Naive B cell (primary cell): Measurements from ENCODE around the gene GATB. TPM values are rescaled to one million over a fixed set of nuclear protein-coding genes. Genes with fewer than 3 reads are reported as not detected.

Experiments used
- ATAC-seq, 2 donors: fragments of 150-1000 bp; cut with Tn5 transposase; 2 replicates each; pipeline ENCODE4 v1.10.0; 2021; ENCODE audit warnings: low read depth in 2 of 2, mild to moderate bottlenecking in 2 of 2, moderate library complexity in 2 of 2
- DNase-seq: peaks from one replicate; pipeline ENCODE4 v3.0.0; 2022
- H3K27ac Mint-ChIP-seq, 6 donors: one replicate each; pipeline ENCODE4 v1.8.0; 2020 to 2022; ENCODE audit warnings: mild to moderate bottlenecking in 6 of 6, mixed read lengths in 6 of 6, moderate library complexity in 5 of 6, inconsistent platforms in 2 of 6
- H3K27me3 Mint-ChIP-seq, 3 donors: one replicate each; pipeline ENCODE4 v1.8.0; 2021 to 2022; ENCODE audit warnings: mixed read lengths in 3 of 3, mild to moderate bottlenecking in 1 of 3
- H3K36me3 Mint-ChIP-seq, 2 donors: one replicate each; pipeline ENCODE4 v1.8.0; 2020 to 2022; ENCODE audit warnings: mixed read lengths in 2 of 2, inconsistent platforms in 1 of 2, mild to moderate bottlenecking in 1 of 2
- H3K4me1 Mint-ChIP-seq, 3 donors: one replicate each; pipeline ENCODE4 v1.8.0; 2020 to 2022; ENCODE audit warnings: mixed read lengths in 3 of 3, inconsistent platforms in 1 of 3, mild to moderate bottlenecking in 1 of 3, moderate library complexity in 1 of 3
- H3K4me3 Mint-ChIP-seq, 8 donors: one replicate each; pipeline ENCODE4 v1.8.0; 2020 to 2022; ENCODE audit warnings: mild to moderate bottlenecking in 8 of 8, mixed read lengths in 8 of 8, moderate library complexity in 8 of 8, inconsistent platforms in 2 of 8
- H3K9me3 Mint-ChIP-seq, 7 donors: one replicate each; pipeline ENCODE4 v1.8.0; 2020 to 2022; ENCODE audit warnings: mixed read lengths in 7 of 7, mild to moderate bottlenecking in 5 of 7, inconsistent platforms in 2 of 7, moderate library complexity in 1 of 7
- polyA plus RNA-seq, 6 donors: library from polyadenylated mRNA; unstranded; fragments of 300-500 nt; fragmentation: Illumina TruSeq; gene quantifications; one replicate each; pipeline ENCODE4 v1.2.3, GENCODE V29; 2021; ENCODE audit warnings: low read depth in 6 of 6

GATB gene
- polyA plus RNA-seq = 10 to 100 TPM in 5 of 6 donors, 1 to 10 TPM in 1; 5.6 to 17.9 (median 14.3) TPM

- H3K27me3 Mint-ChIP-seq = peaks cover 0 to 16% (median 14%) of the 10 kb centered on the region in 3 donors
- H3K9me3 Mint-ChIP-seq = no peaks in the 10 kb centered on the region
- peak within 1 kb of the TSS; percentile 89 to 100 (median 99) for H3K4me3 Mint-ChIP-seq
- H3K4me1 Mint-ChIP-seq = peaks cover 9 to 19% (median 14%) of the 10 kb centered on the region in 3 donors
- DNase-seq (peak; percentile 92), ATAC-seq (peak; percentile 97 to 98)
- H3K27ac Mint-ChIP-seq = peak within 1 kb of the TSS; percentile 91 to 99 (median 98)
- peaks cover 8 to 11% of the 10 kb centered on the region in 2 donors for H3K36me3 Mint-ChIP-seq
These were observed at the start of gene GATB for GRCh38 chr4:151760712-151761661. Gene GATB (minus strand): TSS chr4:151761007. CDS start chr4:151760982, 25 bp downstream.

GRCh38 chr4:151810476-151810875, 49.7 kb upstream of the GATB start:
- no peaks in the 10 kb centered on the region for H3K27me3 Mint-ChIP-seq
- ATAC-seq (no peak), DNase-seq (no peak)
- no peaks in the 10 kb centered on the region for H3K9me3 Mint-ChIP-seq
- peak overlapping the region in 1 of 6 donors; percentile 29 for H3K27ac Mint-ChIP-seq
- no peaks in the 10 kb centered on the region for H3K4me1 Mint-ChIP-seq
- H3K36me3 Mint-ChIP-seq = no peaks in the 10 kb centered on the region
- no peak overlapping the region for H3K4me3 Mint-ChIP-seq

GRCh38 chr4:151809716-151810115, 48.9 kb upstream of the GATB start:
- Mint-ChIP-seq H3K27me3 (no peaks in the 10 kb centered on the region), H3K9me3 (no peaks in the 10 kb centered on the region), H3K27ac (no peak overlapping the region), H3K36me3 (no peaks in the 10 kb centered on the region), H3K4me3 (no peak overlapping the region), H3K4me1 (no peaks in the 10 kb centered on the region)
- DNase-seq = no peak
- no peak for ATAC-seq

DNA sequence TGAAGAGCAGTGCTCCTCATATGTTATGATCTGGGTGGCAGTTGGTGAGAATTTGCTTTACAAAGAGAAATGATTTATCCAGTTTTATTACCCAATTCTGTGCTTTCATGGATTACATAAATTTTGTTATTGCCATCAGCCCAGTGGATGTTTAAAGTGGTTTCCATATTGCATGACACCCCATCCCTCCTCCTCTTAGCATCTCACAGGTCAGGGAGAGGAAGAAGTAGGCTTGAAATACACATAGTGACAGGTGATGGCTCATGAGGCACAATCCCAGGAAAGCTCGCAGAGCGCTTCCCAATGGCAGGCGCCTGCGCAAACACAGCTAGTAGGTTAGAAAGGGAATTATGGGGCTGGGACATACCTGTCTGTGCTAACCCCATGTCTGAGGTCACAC, 47.7 kb upstream of the GATB start:
- Mint-ChIP-seq H3K4me1 (no peaks in the 10 kb centered on the region), H3K27ac (no peak overlapping the region), H3K36me3 (no peaks in the 10 kb centered on the region), H3K9me3 (no peaks in the 10 kb centered on the region), H3K4me3 (no peak overlapping the region), H3K27me3 (no peaks in the 10 kb centered on the region)
- ATAC-seq = no peak
- no peak for DNase-seq

GRCh38 chr4:151808120-151808529, 47.3 kb upstream of the GATB start:
- H3K9me3 Mint-ChIP-seq = no peaks in the 10 kb centered on the region
- no peaks in the 10 kb centered on the region for H3K27me3 Mint-ChIP-seq
- H3K27ac Mint-ChIP-seq = no peak overlapping the region
- H3K4me1 Mint-ChIP-seq = no peaks in the 10 kb centered on the region
- ATAC-seq (no peak), DNase-seq (no peak)
- H3K4me3 Mint-ChIP-seq = no peak overlapping the region
- H3K36me3 Mint-ChIP-seq = no peaks in the 10 kb centered on the region

- ATAC-seq (no peak), DNase-seq (no peak)
- Mint-ChIP-seq H3K4me3 (no peak overlapping the region), H3K27me3 (no peaks in the 10 kb centered on the region), H3K36me3 (no peaks in the 10 kb centered on the region), H3K4me1 (no peaks in the 10 kb centered on the region), H3K27ac (no peak overlapping the region), H3K9me3 (no peaks in the 10 kb centered on the region)
These were observed 46.4 kb upstream of the GATB start for GRCh38 chr4:151807220-151807619.

- Mint-ChIP-seq H3K36me3 (no peaks in the 10 kb centered on the region), H3K4me3 (no peak overlapping the region), H3K9me3 (no peaks in the 10 kb centered on the region), H3K27me3 (no peaks in the 10 kb centered on the region), H3K4me1 (no peaks in the 10 kb centered on the region), H3K27ac (peak overlapping the region in 1 of 6 donors; percentile 3)
- ATAC-seq = no peak
- DNase-seq = no peak
These were observed 45.7 kb upstream of the GATB start for GRCh38 chr4:151806511-151806927.

- ATAC-seq = no peak
- no peak overlapping the region for H3K4me3 Mint-ChIP-seq
- H3K27ac Mint-ChIP-seq = no peak overlapping the region
- no peak for DNase-seq
- no peaks in the 10 kb centered on the region for H3K9me3 Mint-ChIP-seq
- H3K27me3 Mint-ChIP-seq = no peaks in the 10 kb centered on the region
- H3K36me3 Mint-ChIP-seq = no peaks in the 10 kb centered on the region
- H3K4me1 Mint-ChIP-seq = no peaks in the 10 kb centered on the region
These were observed 44.0 kb upstream of the GATB start for GRCh38 chr4:151804821-151805220.

GRCh38 chr4:151804086-151804630, 43.4 kb upstream of the GATB start:
- DNase-seq = no peak
- no peaks in the 10 kb centered on the region for H3K9me3 Mint-ChIP-seq
- ATAC-seq = no peak
- no peaks in the 10 kb centered on the region for H3K36me3 Mint-ChIP-seq
- no peak overlapping the region for H3K4me3 Mint-ChIP-seq
- no peak overlapping the region for H3K27ac Mint-ChIP-seq
- no peaks in the 10 kb centered on the region for H3K27me3 Mint-ChIP-seq
- H3K4me1 Mint-ChIP-seq = no peaks in the 10 kb centered on the region

DNA sequence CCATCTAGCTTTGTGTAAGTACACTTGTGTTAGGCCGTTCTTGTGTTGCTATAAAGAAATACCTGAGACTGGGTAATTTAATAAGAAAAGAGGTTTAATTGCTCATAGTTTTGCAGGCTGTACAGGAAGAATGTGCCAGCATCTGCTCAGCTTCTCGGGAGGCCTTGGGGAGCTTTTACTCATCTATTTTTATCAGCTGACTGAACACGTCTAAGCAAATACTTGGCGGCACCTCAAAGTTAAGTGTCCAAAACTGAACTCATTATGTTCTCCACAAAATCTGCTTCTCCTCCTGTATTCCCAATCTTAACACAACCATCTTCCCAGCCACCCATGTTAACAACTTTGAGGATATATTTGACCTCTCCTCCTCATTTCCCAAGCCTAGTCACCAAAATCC, 42.4 kb upstream of the GATB start:
- no peak for ATAC-seq
- no peaks in the 10 kb centered on the region for H3K4me1 Mint-ChIP-seq
- H3K27me3 Mint-ChIP-seq = no peaks in the 10 kb centered on the region
- no peaks in the 10 kb centered on the region for H3K36me3 Mint-ChIP-seq
- H3K27ac Mint-ChIP-seq = no peak overlapping the region
- no peak for DNase-seq
- H3K4me3 Mint-ChIP-seq = no peak overlapping the region
- H3K9me3 Mint-ChIP-seq = peaks cover 0 to under 1% (median 0%) of the 10 kb centered on the region in 7 donors

DNA sequence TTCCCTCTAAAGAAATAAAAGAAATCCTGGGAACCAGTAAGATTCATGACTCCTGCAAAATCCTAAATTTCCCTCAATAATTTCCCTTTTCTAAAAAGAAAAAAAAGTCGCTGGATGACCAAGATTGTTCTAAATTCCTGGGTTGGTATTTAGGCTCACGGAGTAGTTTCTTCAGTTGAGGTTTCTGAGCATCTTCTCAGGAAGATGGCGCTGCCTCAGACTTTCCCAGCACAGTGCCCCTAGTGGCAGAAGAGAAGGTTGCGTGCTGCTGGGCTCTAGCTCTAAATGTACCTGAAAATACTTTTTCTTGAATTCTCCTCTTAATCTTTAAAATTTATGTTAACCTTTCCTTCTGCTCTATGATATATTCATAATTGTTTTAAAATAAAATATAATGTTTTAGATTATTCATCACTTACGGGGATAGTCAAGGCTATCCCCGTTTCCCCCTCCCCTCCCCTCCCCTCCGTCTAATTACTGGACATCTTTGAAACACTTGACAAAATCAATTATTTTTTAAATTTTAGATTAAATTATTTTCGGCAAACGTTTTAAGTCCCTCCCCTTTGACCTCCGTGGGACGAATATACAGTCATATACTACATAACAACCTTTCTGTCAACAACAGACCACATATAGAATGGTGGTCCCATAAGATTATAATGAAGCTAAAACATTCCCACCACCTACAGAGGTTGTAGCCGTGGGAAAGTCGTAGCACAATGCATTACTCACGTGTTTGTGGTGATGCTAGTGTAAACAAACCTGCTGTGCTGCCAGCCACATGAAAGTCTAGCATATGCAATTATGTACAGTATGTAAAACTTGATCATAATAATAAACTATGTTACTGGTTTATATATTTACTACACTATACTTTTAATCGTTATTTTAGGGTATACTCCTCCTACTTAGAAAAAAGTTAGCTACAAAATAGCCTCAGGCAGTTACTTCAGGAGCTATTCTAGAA, 41.0 kb upstream of the GATB start:
- H3K27me3 Mint-ChIP-seq = no peaks in the 10 kb centered on the region
- peak; percentile 26 for DNase-seq
- H3K4me3 Mint-ChIP-seq = no peak overlapping the region
- H3K4me1 Mint-ChIP-seq = no peaks in the 10 kb centered on the region
- H3K27ac Mint-ChIP-seq = no peak overlapping the region
- ATAC-seq = peak; percentile 45 to 61
- no peaks in the 10 kb centered on the region for H3K36me3 Mint-ChIP-seq
- H3K9me3 Mint-ChIP-seq = peaks cover 0 to 5% (median 0%) of the 10 kb centered on the region in 7 donors

- H3K36me3 Mint-ChIP-seq = no peaks in the 10 kb centered on the region
- DNase-seq (no peak), ATAC-seq (no peak)
- no peak overlapping the region for H3K27ac Mint-ChIP-seq
- peaks cover 0 to 2% (median under 1%) of the 10 kb centered on the region in 3 donors for H3K27me3 Mint-ChIP-seq
- peaks cover 0 to 5% (median 0%) of the 10 kb centered on the region in 7 donors for H3K9me3 Mint-ChIP-seq
- no peaks in the 10 kb centered on the region for H3K4me1 Mint-ChIP-seq
- no peak overlapping the region for H3K4me3 Mint-ChIP-seq
These were observed 38.7 kb upstream of the GATB start for GRCh38 chr4:151799417-151800012.
